ENCODE data around the gene CACNA2D3.

- TF ChIP-seq CTCF (IDR thresholded peaks at IDR 0.05; ENCODE audit: insufficient read depth, low read depth, low read length) (no peak), EZH2 (IDR thresholded peaks at IDR 0.05; ENCODE audit: insufficient read depth, low read length) (no peak)
Measured at GRCh38 chr3:54932606-54933005, 810.3 kb downstream of the CACNA2D3 start.
